ENCODE results near the gene SPI1.

Gene SPI1

DNA sequence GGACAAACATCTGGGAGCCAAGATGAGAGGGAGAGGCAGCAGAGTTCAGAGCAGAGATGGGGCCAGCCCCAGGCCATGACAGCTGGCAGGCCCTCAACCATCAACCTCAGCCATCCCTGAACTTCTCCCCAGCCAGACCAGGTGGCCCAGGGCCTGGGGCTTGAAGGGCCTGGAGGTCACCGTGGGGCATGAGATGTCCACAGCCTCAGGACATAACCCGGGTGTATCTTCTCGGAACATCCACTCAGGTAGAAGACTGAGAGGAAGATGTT lies 17.6 kb upstream of the SPI1 start:
- TF ChIP-seq SIN3A (IDR thresholded peaks at IDR 0.05; ENCODE audit: borderline replicate concordance, insufficient read depth, low read length) (no peak), FOXP2 (optimal IDR thresholded peaks at IDR 0.05; ENCODE audit: borderline replicate concordance, extremely low read depth, extremely low read length, insufficient read depth) (no peak), TAF1 (IDR thresholded peaks at IDR 0.05; ENCODE audit: borderline replicate concordance, insufficient read depth, low read length) (no peak), POLR2AphosphoS5 (IDR thresholded peaks at IDR 0.05; ENCODE audit: low read depth, low read length) (no peak)
- TF ChIP-seq, protein P1, sequence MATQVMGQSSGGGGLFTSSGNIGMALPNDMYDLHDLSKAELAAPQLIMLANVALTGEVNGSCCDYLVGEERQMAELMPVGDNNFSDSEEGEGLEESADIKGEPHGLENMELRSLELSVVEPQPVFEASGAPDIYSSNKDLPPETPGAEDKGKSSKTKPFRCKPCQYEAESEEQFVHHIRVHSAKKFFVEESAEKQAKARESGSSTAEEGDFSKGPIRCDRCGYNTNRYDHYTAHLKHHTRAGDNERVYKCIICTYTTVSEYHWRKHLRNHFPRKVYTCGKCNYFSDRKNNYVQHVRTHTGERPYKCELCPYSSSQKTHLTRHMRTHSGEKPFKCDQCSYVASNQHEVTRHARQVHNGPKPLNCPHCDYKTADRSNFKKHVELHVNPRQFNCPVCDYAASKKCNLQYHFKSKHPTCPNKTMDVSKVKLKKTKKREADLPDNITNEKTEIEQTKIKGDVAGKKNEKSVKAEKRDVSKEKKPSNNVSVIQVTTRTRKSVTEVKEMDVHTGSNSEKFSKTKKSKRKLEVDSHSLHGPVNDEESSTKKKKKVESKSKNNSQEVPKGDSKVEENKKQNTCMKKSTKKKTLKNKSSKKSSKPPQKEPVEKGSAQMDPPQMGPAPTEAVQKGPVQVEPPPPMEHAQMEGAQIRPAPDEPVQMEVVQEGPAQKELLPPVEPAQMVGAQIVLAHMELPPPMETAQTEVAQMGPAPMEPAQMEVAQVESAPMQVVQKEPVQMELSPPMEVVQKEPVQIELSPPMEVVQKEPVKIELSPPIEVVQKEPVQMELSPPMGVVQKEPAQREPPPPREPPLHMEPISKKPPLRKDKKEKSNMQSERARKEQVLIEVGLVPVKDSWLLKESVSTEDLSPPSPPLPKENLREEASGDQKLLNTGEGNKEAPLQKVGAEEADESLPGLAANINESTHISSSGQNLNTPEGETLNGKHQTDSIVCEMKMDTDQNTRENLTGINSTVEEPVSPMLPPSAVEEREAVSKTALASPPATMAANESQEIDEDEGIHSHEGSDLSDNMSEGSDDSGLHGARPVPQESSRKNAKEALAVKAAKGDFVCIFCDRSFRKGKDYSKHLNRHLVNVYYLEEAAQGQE (IDR thresholded peaks at IDR 0.05; ENCODE audit: insufficient read depth in 1 of 2, low read depth in 2 of 2, low read length in 2 of 2), result no peak

- TF ChIP-seq POLR2AphosphoS5 (IDR thresholded peaks at IDR 0.05; ENCODE audit: low read depth, low read length) (no peak), TAF1 (IDR thresholded peaks at IDR 0.05; ENCODE audit: borderline replicate concordance, insufficient read depth, low read length) (no peak), FOXP2 (optimal IDR thresholded peaks at IDR 0.05; ENCODE audit: borderline replicate concordance, extremely low read depth, extremely low read length, insufficient read depth) (no peak), SIN3A (IDR thresholded peaks at IDR 0.05; ENCODE audit: borderline replicate concordance, insufficient read depth, low read length) (no peak)
- TF ChIP-seq, protein P1 (IDR thresholded peaks at IDR 0.05; ENCODE audit: insufficient read depth in 1 of 2, low read depth in 2 of 2, low read length in 2 of 2), result no peak
Observed at GRCh38 chr11:47395223-47396048, 17.1 kb upstream of the SPI1 start.

GRCh38 chr11:47394322-47395222 lies 16.2 kb upstream of the SPI1 start:
- peak; percentile 65 for TF ChIP-seq POLR2AphosphoS5 (IDR thresholded peaks at IDR 0.05; ENCODE audit: low read depth, low read length)
- peak; percentile 99 for TF ChIP-seq FOXP2 (optimal IDR thresholded peaks at IDR 0.05; ENCODE audit: borderline replicate concordance, extremely low read depth, extremely low read length, insufficient read depth)
- no peak; the same call in 1 of the 2 replicates for TF ChIP-seq SIN3A (IDR thresholded peaks at IDR 0.05; ENCODE audit: borderline replicate concordance, insufficient read depth, low read length)
- no peak for TF ChIP-seq TAF1 (IDR thresholded peaks at IDR 0.05; ENCODE audit: borderline replicate concordance, insufficient read depth, low read length)
- TF ChIP-seq, protein P1 (IDR thresholded peaks at IDR 0.05; ENCODE audit: insufficient read depth in 1 of 2, low read depth in 2 of 2, low read length in 2 of 2), result no peak

GRCh38 chr11:47394050-47394321 lies 15.6 kb upstream of the SPI1 start:
- no peak for TF ChIP-seq SIN3A (IDR thresholded peaks at IDR 0.05; ENCODE audit: borderline replicate concordance, insufficient read depth, low read length)
- no peak for TF ChIP-seq POLR2AphosphoS5 (IDR thresholded peaks at IDR 0.05; ENCODE audit: low read depth, low read length)
- no peak for TF ChIP-seq FOXP2 (optimal IDR thresholded peaks at IDR 0.05; ENCODE audit: borderline replicate concordance, extremely low read depth, extremely low read length, insufficient read depth)
- TF ChIP-seq TAF1 (IDR thresholded peaks at IDR 0.05; ENCODE audit: borderline replicate concordance, insufficient read depth, low read length), result no peak
- TF ChIP-seq, protein P1 (IDR thresholded peaks at IDR 0.05; ENCODE audit: insufficient read depth in 1 of 2, low read depth in 2 of 2, low read length in 2 of 2), result no peak
